Heart right ventricle (tissue), 16 donors: ENCODE measurements around the gene NPTX1. TPM values are rescaled to one million over a fixed set of nuclear protein-coding genes. Genes with fewer than 3 reads are reported as not detected.

Source experiments
- ATAC-seq, 8 donors: fragments of 200-7000 bp; cut with Tn5 transposase; one replicate each; pipeline ENCODE4 v1.9.1; 2020; ENCODE audit warnings: mild to moderate bottlenecking in 8 of 8, moderate library complexity in 8 of 8, moderate number of reproducible peaks in 1 of 8
- DNase-seq, 2 donors: peaks; one replicate each; pipeline ENCODE4 v3.0.0-alpha.2; 2020
- H3K27ac ChIP-seq, 10 donors: fragments of 200-600 bp; sonication (generic) in 2 of 10; one replicate each; pipeline versions ENCODE4 v1.5.0 to v1.8.0; 2020 to 2022; ENCODE audit warnings: mild to moderate bottlenecking in 3 of 10
- H3K27me3 ChIP-seq, 7 donors: fragments of 200-600 bp; one replicate each; pipeline ENCODE4 v1.8.0; 2021 to 2022; ENCODE audit warnings: mild to moderate bottlenecking in 2 of 7
- H3K36me3 ChIP-seq, 9 donors: fragments of 200-600 bp; sonication (generic) in 1 of 9; one replicate each; pipeline versions ENCODE4 v1.5.0 to v1.8.0; 2020 to 2022; ENCODE audit warnings: mild to moderate bottlenecking in 2 of 9
- H3K4me1 ChIP-seq, 9 donors: fragments of 200-600 bp; sonication (generic) in 1 of 9; one replicate each; pipeline versions ENCODE4 v1.5.0 to v1.8.0; 2020 to 2022; ENCODE audit warnings: mild to moderate bottlenecking in 4 of 9
- H3K4me3 ChIP-seq, 10 donors: fragments of 200-600 bp; sonication (generic) in 2 of 10; one replicate each; pipeline versions ENCODE4 v1.5.0 to v1.8.0; 2020 to 2022; ENCODE audit warnings: mild to moderate bottlenecking in 7 of 10, moderate library complexity in 2 of 10
- H3K9me3 ChIP-seq, 11 donors: fragments of 200-600 bp in 10 of 11; sonication (generic) in 2 of 11; one replicate each; pipeline versions ENCODE4 v1.5.0 to v1.8.0; 2013 to 2022; ENCODE audit warnings: mild to moderate bottlenecking in 2 of 11, control low read depth in 1 of 11, moderate library complexity in 1 of 11
- WGBS, 2 donors: extraction: QIAGEN DNeasy Blood & Tissue Kit; methylation state at CpG; one replicate each; pipeline ENCODE4 v1.1.7; 2013; ENCODE audit warnings: inconsistent platforms in 1 of 2; 5-methylcytosine and 5-hydroxymethylcytosine counted together
- intact Hi-C, 10 donors: fragments of 100-400 bp; cut with DNase I; formaldehyde crosslinking; loops; one replicate each; pipeline versions ENCODE4 v1.11.1 to v1.14.2; 2022
- polyA plus RNA-seq, 2 donors: library from polyadenylated mRNA; stranded (reverse); fragments of 200-250 nt; gene quantifications; one replicate each; pipeline ENCODE4 v1.2.3, GENCODE V29; 2013
- total RNA-seq, 10 donors: library from RNA; stranded (reverse); fragmentation: NEBNext Ultra II Directional in 3 of 10; extraction: Animal tissue kit (Norgen Biotek cat#: 25700) in 3 of 10; gene quantifications; one replicate each; pipeline versions ENCODE4 v1.2.1 to v1.2.4, GENCODE V29; 2021 to 2023
- TF ChIP-seq, protein P1 (sequence below), 9 donors: fragments of 200-600 bp; sonication (generic) in 2 of 9; IDR thresholded peaks; one replicate each; pipeline versions ENCODE4 v1.5.0 to v1.8.0; 2021 to 2022; ENCODE audit warnings: antibody characterized with exemption in 9 of 9, mild to moderate bottlenecking in 5 of 9, moderate library complexity in 1 of 9
- donor health status: Arrhythmogenic right ventricular cardiomyopathy.
- donor health status: ischemic (EF 13 %, LVEDD 7.1; RV severe dilation, severe dysfunction).
- donor health status: healthy with polysubstance abuse.
- donor health status: DM: no; HTN: yes; CAD: no.
- donor health status: DM: no; HTN: no; CAD: no.
- donor health status: ischemic (EF 25% LVEDD 6.9; RV normal size, moderate dysfunction).
- donor health status: ischemic (EF 25% LVEDD 5.7; RV mildly dilated, moderate dysfunction).
- donor health status: healthy.
- donor health status: DM: yes; HTN: yes; CAD: no.
- donor health status: Ischemic cardiomyopathy.
- donor health status: ischemic (EF 35%, LVEDD 5.7; RV mildly dilated, moderate dysfunction).
- donor health status: nonischemic (EF 11% LVEDD 7.7; RV severe dilation, severe dysfunction).
- donor health status: DM: yes; HTN: yes; CAD: no.
- donor health status: PGD.
- donor health status: ischemic (EF 29% LVEDD 5.4; RV normal size, mild dysfunction).
- donor health status: nonischemic (EF 23%, LVEDD 6.1; RV moderate dilation, normal function).

The NPTX1 gene
- total and polyA plus RNA-seq, 12 donors, result 0.03 TPM; not detected in 11

GRCh38 chr17:80472996-80473395 is 3.4 kb downstream of the NPTX1 start:
- no peaks in the 10 kb centered on the region for H3K36me3 ChIP-seq
- peaks cover 6 to 33% (median 23%) of the 10 kb centered on the region in 9 donors for H3K4me1 ChIP-seq
- 87 to 91% methylated on average over 12 of the region's 12 CpGs for WGBS, 2 donors
- TF ChIP-seq, protein P1, sequence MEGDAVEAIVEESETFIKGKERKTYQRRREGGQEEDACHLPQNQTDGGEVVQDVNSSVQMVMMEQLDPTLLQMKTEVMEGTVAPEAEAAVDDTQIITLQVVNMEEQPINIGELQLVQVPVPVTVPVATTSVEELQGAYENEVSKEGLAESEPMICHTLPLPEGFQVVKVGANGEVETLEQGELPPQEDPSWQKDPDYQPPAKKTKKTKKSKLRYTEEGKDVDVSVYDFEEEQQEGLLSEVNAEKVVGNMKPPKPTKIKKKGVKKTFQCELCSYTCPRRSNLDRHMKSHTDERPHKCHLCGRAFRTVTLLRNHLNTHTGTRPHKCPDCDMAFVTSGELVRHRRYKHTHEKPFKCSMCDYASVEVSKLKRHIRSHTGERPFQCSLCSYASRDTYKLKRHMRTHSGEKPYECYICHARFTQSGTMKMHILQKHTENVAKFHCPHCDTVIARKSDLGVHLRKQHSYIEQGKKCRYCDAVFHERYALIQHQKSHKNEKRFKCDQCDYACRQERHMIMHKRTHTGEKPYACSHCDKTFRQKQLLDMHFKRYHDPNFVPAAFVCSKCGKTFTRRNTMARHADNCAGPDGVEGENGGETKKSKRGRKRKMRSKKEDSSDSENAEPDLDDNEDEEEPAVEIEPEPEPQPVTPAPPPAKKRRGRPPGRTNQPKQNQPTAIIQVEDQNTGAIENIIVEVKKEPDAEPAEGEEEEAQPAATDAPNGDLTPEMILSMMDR (IDR thresholded peaks at IDR 0.05), result no peak
- DNase-seq, result no peak
- no peaks in the 10 kb centered on the region for H3K9me3 ChIP-seq
- intact Hi-C loops, result no loop called here
- no peak overlapping the region for H3K4me3 ChIP-seq
- no peak overlapping the region for H3K27ac ChIP-seq
- ATAC-seq, result no peak
- peaks cover 37 to 100% (median 97%) of the 10 kb centered on the region in 7 donors for H3K27me3 ChIP-seq

DNA sequence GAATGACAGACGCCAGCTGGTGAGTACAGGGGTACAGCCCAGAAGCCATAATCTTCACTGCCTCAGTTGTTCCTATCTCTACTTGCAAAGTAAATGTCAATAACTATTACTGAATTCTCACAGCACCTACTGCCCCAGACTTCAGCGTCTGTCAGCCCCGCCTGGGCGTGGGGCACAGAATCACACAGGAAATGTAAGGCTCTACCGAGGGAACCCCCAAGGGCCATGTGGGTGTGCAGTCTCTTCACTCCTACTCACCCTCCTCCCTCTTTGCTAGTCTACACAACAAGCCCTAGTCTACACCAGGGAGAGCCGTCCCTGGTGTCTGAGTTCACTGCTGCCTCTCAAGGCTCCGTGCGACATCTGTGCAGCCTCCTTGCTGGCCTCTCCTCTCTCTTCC is 4.5 kb downstream of the NPTX1 start:
- H3K4me1 ChIP-seq, result peaks cover 0 to 23% (median 12%) of the 10 kb centered on the region in 9 donors
- H3K36me3 ChIP-seq, result no peaks in the 10 kb centered on the region
- 73% methylated on average over 8 of the region's 8 CpGs for WGBS, 2 donors
- no peak overlapping the region for H3K4me3 ChIP-seq
- no peak overlapping the region for H3K27ac ChIP-seq
- TF ChIP-seq, protein P1 (IDR thresholded peaks at IDR 0.05), result no peak
- peaks cover 26 to 100% (median 97%) of the 10 kb centered on the region in 7 donors for H3K27me3 ChIP-seq
- DNase-seq (no peak), ATAC-seq (no peak)
- H3K9me3 ChIP-seq, result no peaks in the 10 kb centered on the region
- intact Hi-C loops, result no loop called here

GRCh38 chr17:80470603-80471002 is 5.8 kb downstream of the NPTX1 start:
- Histone ChIP-seq H3K27ac (no peak overlapping the region), H3K4me1 (peaks cover 0 to 14% (median 5%) of the 10 kb centered on the region in 9 donors), H3K4me3 (no peak overlapping the region), H3K27me3 (peaks cover 14 to 99% (median 95%) of the 10 kb centered on the region in 7 donors), H3K9me3 (no peaks in the 10 kb centered on the region), H3K36me3 (no peaks in the 10 kb centered on the region)
- DNase-seq, result no peak
- ATAC-seq, result no peak
- TF ChIP-seq, protein P1 (IDR thresholded peaks at IDR 0.05), result no peak
- WGBS, 2 donors, result 76 to 82% methylated on average over 21 of the region's 21 CpGs
- intact Hi-C loops, result no loop called here

DNA sequence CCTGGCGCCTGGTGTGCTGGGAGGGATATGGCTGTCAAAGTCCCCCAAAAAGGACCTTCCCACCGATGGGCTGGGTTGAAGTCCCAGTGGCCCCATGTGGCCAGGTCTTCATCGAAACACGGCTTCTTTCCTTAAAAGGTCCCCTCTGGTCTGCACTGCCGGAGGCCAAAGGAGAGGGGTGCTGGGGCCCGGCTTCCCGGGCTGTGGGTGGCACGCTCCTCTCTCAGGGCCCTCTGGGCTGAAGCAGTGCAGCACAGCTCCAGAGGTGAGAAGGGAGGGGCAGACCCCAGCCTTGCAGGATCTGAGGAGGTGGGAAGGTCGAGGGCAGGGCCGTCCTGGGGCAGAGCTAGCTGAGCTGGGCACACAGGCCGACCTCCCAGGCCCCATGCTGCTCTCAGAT is 6.7 kb downstream of the NPTX1 start:
- Histone ChIP-seq H3K27me3 (peaks cover 8 to 99% (median 92%) of the 10 kb centered on the region in 7 donors), H3K4me1 (peaks cover 0 to 4% (median 0%) of the 10 kb centered on the region in 9 donors), H3K4me3 (no peak overlapping the region), H3K9me3 (no peaks in the 10 kb centered on the region), H3K36me3 (no peaks in the 10 kb centered on the region), H3K27ac (no peak overlapping the region)
- WGBS, 2 donors, result 74 to 75% methylated on average over 11 of the region's 11 CpGs
- DNase-seq (no peak), ATAC-seq (no peak)
- intact Hi-C loops, result no loop called here
- TF ChIP-seq, protein P1 (IDR thresholded peaks at IDR 0.05), result no peak
